Measurements from ENCODE around the gene PARP8.

The PARP8 gene

GRCh38 chr5:50733741-50734140 lies 67.3 kb downstream of the PARP8 start:
- Histone ChIP-seq H3K79me2 (ENCODE audit: insufficient read depth, low read length) (peaks cover 68% of the 10 kb centered on the region), H3K9me2 (ENCODE audit: low read depth, low read length) (no peaks in the 10 kb centered on the region)

GRCh38 chr5:50738864-50739263 lies 72.4 kb downstream of the PARP8 start:
- TF ChIP-seq CTCF (IDR thresholded peaks at IDR 0.05; ENCODE audit: low read length): no peak
- no peak for TF ChIP-seq EZH2 (IDR thresholded peaks at IDR 0.05; ENCODE audit: borderline replicate concordance, low read length)
- Histone ChIP-seq H3K79me2 (ENCODE audit: insufficient read depth, low read length) (peaks cover 44% of the 10 kb centered on the region), H3K4me1 (ENCODE audit: insufficient read depth, low read length, severe bottlenecking) (peaks cover 8% of the 10 kb centered on the region), H3K9ac (ENCODE audit: low read length) (no peak overlapping the region), H3K27ac (ENCODE audit: low read depth, low read length, poor library complexity, severe bottlenecking) (no peak overlapping the region), H3K4me2 (ENCODE audit: low read length) (no peak overlapping the region), H3K4me3 (ENCODE audit: low read depth, low read length, poor library complexity, severe bottlenecking) (no peak overlapping the region), H3K27me3 (ENCODE audit: insufficient read depth, low read length) (no peaks in the 10 kb centered on the region), H3F3A (ENCODE audit: insufficient read depth, low read length) (no peaks in the 10 kb centered on the region), H3K9me3 (ENCODE audit: low read length) (no peaks in the 10 kb centered on the region), H4K20me1 (ENCODE audit: insufficient read depth, low read length) (no peaks in the 10 kb centered on the region), H3K36me3 (ENCODE audit: insufficient read depth, low read length) (no peaks in the 10 kb centered on the region), H2AFZ (ENCODE audit: low read length) (no peak overlapping the region), H3K9me2 (ENCODE audit: low read depth, low read length) (no peaks in the 10 kb centered on the region)

More at GRCh38 chr5:50733741-50734140, 67.3 kb downstream of the PARP8 start:
- no peaks in the 10 kb centered on the region for H3K4me1 ChIP-seq (ENCODE audit: insufficient read depth, low read length, severe bottlenecking)
- H3K9me3 ChIP-seq (ENCODE audit: low read length): peaks cover 8% of the 10 kb centered on the region; the same call in 1 of the 2 replicates
- no peaks in the 10 kb centered on the region for H3F3A ChIP-seq (ENCODE audit: insufficient read depth, low read length)
- 0 out of 2 replicates have a peak, but pooled peaks cover 6% of the 10 kb centered on the region for H3K36me3 ChIP-seq (ENCODE audit: insufficient read depth, low read length)
- no peak for TF ChIP-seq CTCF (IDR thresholded peaks at IDR 0.05; ENCODE audit: low read length)
- TF ChIP-seq EZH2 (IDR thresholded peaks at IDR 0.05; ENCODE audit: borderline replicate concordance, low read length): no peak
- H3K4me3 ChIP-seq (ENCODE audit: low read depth, low read length, poor library complexity, severe bottlenecking): no peak overlapping the region
- H3K27me3 ChIP-seq (ENCODE audit: insufficient read depth, low read length): no peaks in the 10 kb centered on the region
- H2AFZ ChIP-seq (ENCODE audit: low read length): no peak overlapping the region
- no peak overlapping the region for H3K9ac ChIP-seq (ENCODE audit: low read length)
- no peak overlapping the region for H3K27ac ChIP-seq (ENCODE audit: low read depth, low read length, poor library complexity, severe bottlenecking)
- no peaks in the 10 kb centered on the region for H4K20me1 ChIP-seq (ENCODE audit: insufficient read depth, low read length)
- H3K4me2 ChIP-seq (ENCODE audit: low read length): no peak overlapping the region

- Histone ChIP-seq H3K27me3 (ENCODE audit: insufficient read depth, low read length) (no peaks in the 10 kb centered on the region), H2AFZ (ENCODE audit: low read length) (no peak overlapping the region), H3K4me1 (ENCODE audit: insufficient read depth, low read length, severe bottlenecking) (peaks cover 25% of the 10 kb centered on the region), H3K9me3 (ENCODE audit: low read length) (no peaks in the 10 kb centered on the region), H4K20me1 (ENCODE audit: insufficient read depth, low read length) (no peaks in the 10 kb centered on the region), H3K27ac (ENCODE audit: low read depth, low read length, poor library complexity, severe bottlenecking) (no peak overlapping the region), H3K9ac (ENCODE audit: low read length) (no peak overlapping the region), H3K36me3 (ENCODE audit: insufficient read depth, low read length) (peaks cover 5% of the 10 kb centered on the region; the same call in 1 of the 2 replicates), H3K4me2 (ENCODE audit: low read length) (no peak overlapping the region), H3F3A (ENCODE audit: insufficient read depth, low read length) (no peaks in the 10 kb centered on the region), H3K9me2 (ENCODE audit: low read depth, low read length) (no peaks in the 10 kb centered on the region), H3K79me2 (ENCODE audit: insufficient read depth, low read length) (peaks cover 42% of the 10 kb centered on the region), H3K4me3 (ENCODE audit: low read depth, low read length, poor library complexity, severe bottlenecking) (no peak overlapping the region)
- TF ChIP-seq CTCF (IDR thresholded peaks at IDR 0.05; ENCODE audit: low read length) (no peak), EZH2 (IDR thresholded peaks at IDR 0.05; ENCODE audit: borderline replicate concordance, low read length) (no peak)
Observed at GRCh38 chr5:50740832-50741231, 74.4 kb downstream of the PARP8 start.
